Measurements from ENCODE around the gene LCE7A.

LCE7A gene

GRCh38 chr1:152879559-152880198 is 19.9 kb downstream of the LCE7A start:
- H3K27ac ChIP-seq, result no peak overlapping the region
- TF ChIP-seq CTCF (conservative IDR thresholded peaks at IDR 0.05), result no peak

GRCh38 chr1:152880316-152880715 is 20.5 kb downstream of the LCE7A start:
- H3K27ac ChIP-seq, result no peak overlapping the region
- no peak for TF ChIP-seq CTCF (conservative IDR thresholded peaks at IDR 0.05)

GRCh38 chr1:152880907-152881306 is 21.1 kb downstream of the LCE7A start:
- no peak overlapping the region for H3K27ac ChIP-seq
- TF ChIP-seq CTCF (conservative IDR thresholded peaks at IDR 0.05), result no peak

GRCh38 chr1:152884085-152884484 is 24.3 kb downstream of the LCE7A start:
- no peak overlapping the region for H3K27ac ChIP-seq
- TF ChIP-seq CTCF (conservative IDR thresholded peaks at IDR 0.05), result no peak

GRCh38 chr1:152884506-152884905 is 24.7 kb downstream of the LCE7A start:
- no peak overlapping the region for H3K27ac ChIP-seq
- no peak for TF ChIP-seq CTCF (conservative IDR thresholded peaks at IDR 0.05)

GRCh38 chr1:152884966-152885624 is 25.3 kb downstream of the LCE7A start:
- TF ChIP-seq CTCF (conservative IDR thresholded peaks at IDR 0.05), result no peak

GRCh38 chr1:152886085-152886484 is 26.3 kb downstream of the LCE7A start:
- TF ChIP-seq CTCF (conservative IDR thresholded peaks at IDR 0.05), result no peak
- no peak overlapping the region for H3K27ac ChIP-seq

More at GRCh38 chr1:152884966-152885624, 25.3 kb downstream of the LCE7A start:
- no peak overlapping the region for H3K27ac ChIP-seq
